Stimulated activated naive B cell treated with anti-CD40 and anti-IgM and Interleukin-4, amounts not matched to agents 10 μg/mL and 1 μg/mL and 100 μg/mL, for 72 hours (primary cell): ENCODE data around the gene SYP.
A peak's percentile ranks its signal among the peaks of the same experiment; 100 is the strongest.

Experiments
- ATAC-seq, 2 donors: fragments of 150-1000 bp; cut with Tn5 transposase; replicated peaks; 2 replicates each; pipeline ENCODE4 v1.10.0; 2021; ENCODE audit warnings: moderate library complexity in 1 of 2
- DNase-seq: peaks from one replicate; pipeline ENCODE4 v3.0.0; 2021
- H3K27ac Mint-ChIP-seq: one replicate; pipeline ENCODE4 v1.8.0; 2022; ENCODE audit warnings: mild to moderate bottlenecking, mixed read lengths
- H3K27me3 Mint-ChIP-seq, 2 donors: one replicate each; pipeline ENCODE4 v1.8.0; 2022; ENCODE audit warnings: mixed read lengths in 2 of 2
- H3K36me3 Mint-ChIP-seq, 2 donors: one replicate each; pipeline ENCODE4 v1.8.0; 2022; ENCODE audit warnings: mixed read lengths in 2 of 2, mild to moderate bottlenecking in 1 of 2
- H3K4me1 Mint-ChIP-seq, 2 donors: one replicate each; pipeline ENCODE4 v1.8.0; 2022; ENCODE audit warnings: mixed read lengths in 2 of 2, mild to moderate bottlenecking in 1 of 2
- H3K4me3 Mint-ChIP-seq, 2 donors: one replicate each; pipeline ENCODE4 v1.8.0; 2022; ENCODE audit warnings: mild to moderate bottlenecking in 2 of 2, mixed read lengths in 2 of 2, moderate library complexity in 1 of 2
- H3K9me3 Mint-ChIP-seq, 2 donors: one replicate each; pipeline ENCODE4 v1.8.0; 2022; ENCODE audit warnings: mixed read lengths in 2 of 2, mild to moderate bottlenecking in 1 of 2

SYP gene

DNA sequence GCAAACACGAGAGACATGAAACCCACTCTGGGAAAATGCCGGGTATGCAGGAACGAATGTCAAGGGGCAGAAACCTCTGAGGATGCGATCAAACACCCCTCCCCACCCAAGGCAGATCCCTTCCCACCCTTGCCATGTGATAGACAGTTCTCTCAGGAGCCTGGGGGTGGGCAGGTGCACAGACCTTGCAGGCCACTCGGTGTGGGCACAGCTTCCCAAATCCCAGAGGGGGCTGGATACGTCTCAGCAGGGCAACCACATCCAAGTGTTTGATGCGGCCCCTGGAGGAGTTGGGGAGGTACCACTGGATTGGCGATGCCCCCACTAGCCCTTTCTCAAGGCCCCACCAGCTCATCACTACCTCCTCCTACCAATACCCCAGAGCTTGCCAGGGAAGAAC lies 10.4 kb upstream of the SYP start:
- H3K27me3 Mint-ChIP-seq: peaks cover 0 to 6% of the 10 kb centered on the region in 2 donors
- H3K27ac Mint-ChIP-seq: no peak overlapping the region
- H3K4me3 Mint-ChIP-seq: no peak overlapping the region
- peaks cover 0 to 8% of the 10 kb centered on the region in 2 donors for H3K9me3 Mint-ChIP-seq
- H3K36me3 Mint-ChIP-seq: peaks cover 0 to 2% of the 10 kb centered on the region in 2 donors
- ATAC-seq (no peak), DNase-seq (no peak)
- H3K4me1 Mint-ChIP-seq: peaks cover 0 to 1% of the 10 kb centered on the region in 2 donors

DNA sequence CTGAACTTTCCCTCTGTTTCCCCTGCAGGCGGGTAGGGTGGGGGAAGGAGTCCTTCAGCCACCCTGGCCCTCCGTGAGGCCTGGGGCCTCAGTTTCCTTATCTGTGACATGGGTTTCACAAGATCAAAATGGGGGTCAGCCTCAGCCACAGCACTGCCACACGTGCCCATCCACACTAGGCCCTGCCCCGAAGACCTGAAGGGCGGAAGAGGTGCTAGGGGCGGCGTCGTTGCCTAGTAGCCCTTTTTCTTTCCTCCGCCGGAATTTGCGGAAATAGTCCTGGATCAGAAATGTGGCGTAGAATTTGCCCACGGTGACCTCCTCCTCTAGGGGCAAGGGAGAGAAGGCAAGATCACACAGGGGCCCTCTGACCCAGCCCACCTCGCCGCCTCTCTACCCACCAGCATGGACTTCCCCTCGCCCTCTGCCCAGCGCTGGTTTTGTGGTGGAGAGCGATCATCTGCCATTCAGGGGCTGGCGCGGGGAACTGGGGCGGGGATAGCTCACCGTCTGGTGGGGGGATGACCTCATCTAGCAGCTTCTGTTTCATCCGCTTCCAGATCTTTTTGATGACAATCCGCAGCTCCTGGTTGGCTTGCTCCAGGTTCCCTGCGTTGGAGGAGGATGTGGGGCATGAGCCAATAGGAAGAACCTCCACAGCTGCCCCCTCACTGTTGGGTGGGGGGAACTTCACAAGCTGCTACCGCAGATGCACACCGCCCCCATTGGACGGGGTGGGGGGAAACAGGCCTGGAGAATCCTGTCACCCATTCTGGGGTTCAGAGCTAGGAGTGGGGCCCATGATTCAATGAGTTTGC lies 9.7 kb upstream of the SYP start:
- ATAC-seq (no peak), DNase-seq (no peak)
- Mint-ChIP-seq H3K4me3 (peak overlapping the region in 1 of 2 donors; percentile 47), H3K4me1 (peaks cover 0 to 1% of the 10 kb centered on the region in 2 donors), H3K27me3 (peaks cover 0 to 6% of the 10 kb centered on the region in 2 donors), H3K36me3 (no peaks in the 10 kb centered on the region), H3K9me3 (peaks cover 0 to 8% of the 10 kb centered on the region in 2 donors), H3K27ac (no peak overlapping the region)

DNA sequence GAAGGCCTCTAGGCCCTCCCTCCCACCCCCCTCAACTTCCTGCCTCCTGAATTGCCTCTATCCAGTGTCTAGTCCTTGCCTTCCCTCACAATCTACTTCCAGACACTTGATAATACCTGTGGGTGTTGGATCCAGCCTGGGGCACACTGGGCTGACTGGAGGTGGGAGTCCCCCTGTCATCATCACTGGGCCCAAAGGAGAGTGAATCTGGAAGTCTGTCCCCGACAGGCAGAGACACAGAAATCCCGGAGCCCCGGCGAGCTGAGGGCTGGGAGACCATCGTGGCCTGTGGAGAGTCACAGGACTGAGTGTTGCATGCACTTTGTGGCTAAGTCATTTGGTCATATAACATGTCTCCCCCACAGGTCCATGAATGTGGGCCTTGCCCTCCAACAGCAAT lies 8.4 kb upstream of the SYP start:
- peaks cover 0 to 6% of the 10 kb centered on the region in 2 donors for H3K9me3 Mint-ChIP-seq
- peaks cover 0 to 1% of the 10 kb centered on the region in 2 donors for H3K4me1 Mint-ChIP-seq
- no peak overlapping the region for H3K27ac Mint-ChIP-seq

GRCh38 chrX:49206543-49206942 lies 6.5 kb upstream of the SYP start:
- Mint-ChIP-seq H3K27me3 (peaks cover 0 to 6% of the 10 kb centered on the region in 2 donors), H3K36me3 (no peaks in the 10 kb centered on the region), H3K4me1 (peaks cover 0 to 1% of the 10 kb centered on the region in 2 donors), H3K9me3 (no peaks in the 10 kb centered on the region), H3K27ac (no peak overlapping the region), H3K4me3 (no peak overlapping the region)
- DNase-seq (no peak), ATAC-seq (no peak)

More for the DNA sequence above, 8.4 kb upstream of the SYP start:
- Mint-ChIP-seq H3K36me3 (no peaks in the 10 kb centered on the region), H3K4me3 (no peak overlapping the region), H3K27me3 (peaks cover 0 to 6% of the 10 kb centered on the region in 2 donors)
- DNase-seq (no peak), ATAC-seq (no peak)

GRCh38 chrX:49205443-49205842 lies 5.5 kb upstream of the SYP start:
- no peak overlapping the region for H3K27ac Mint-ChIP-seq
- no peaks in the 10 kb centered on the region for H3K36me3 Mint-ChIP-seq
- no peaks in the 10 kb centered on the region for H3K9me3 Mint-ChIP-seq
- no peaks in the 10 kb centered on the region for H3K27me3 Mint-ChIP-seq
- H3K4me3 Mint-ChIP-seq: no peak overlapping the region
- no peak for ATAC-seq
- H3K4me1 Mint-ChIP-seq: peaks cover 0 to 4% of the 10 kb centered on the region in 2 donors
- DNase-seq: no peak

GRCh38 chrX:49204709-49205108 lies 4.7 kb upstream of the SYP start:
- H3K36me3 Mint-ChIP-seq: no peaks in the 10 kb centered on the region
- no peaks in the 10 kb centered on the region for H3K9me3 Mint-ChIP-seq
- peaks cover 0 to 5% of the 10 kb centered on the region in 2 donors for H3K4me1 Mint-ChIP-seq
- H3K27ac Mint-ChIP-seq: no peak overlapping the region
- no peak overlapping the region for H3K4me3 Mint-ChIP-seq
- H3K27me3 Mint-ChIP-seq: no peaks in the 10 kb centered on the region
- DNase-seq: no peak
- ATAC-seq: no peak

DNA sequence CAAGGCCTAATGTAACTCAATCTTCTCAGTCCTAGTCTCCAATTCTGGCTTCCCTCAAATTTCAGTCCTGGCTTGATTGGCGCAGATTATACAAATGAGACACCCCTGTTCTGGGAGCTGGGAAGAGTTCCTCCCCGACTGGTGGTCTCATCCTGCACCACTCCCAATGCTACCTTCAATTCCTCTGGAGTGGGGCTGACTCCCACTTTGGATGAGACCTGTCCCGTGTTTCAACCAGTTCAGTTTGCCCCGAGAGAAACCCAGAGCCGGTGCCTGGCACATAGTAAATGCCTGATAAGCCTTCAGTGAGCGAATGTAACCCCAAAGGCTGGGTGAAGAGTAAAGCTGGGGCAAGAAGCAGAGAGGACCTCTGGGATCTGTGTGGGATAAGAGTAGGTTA lies 4.0 kb upstream of the SYP start:
- Mint-ChIP-seq H3K4me3 (no peak overlapping the region), H3K27me3 (no peaks in the 10 kb centered on the region), H3K4me1 (peaks cover 3 to 6% of the 10 kb centered on the region in 2 donors), H3K9me3 (no peaks in the 10 kb centered on the region), H3K27ac (no peak overlapping the region), H3K36me3 (peaks cover 0 to under 1% of the 10 kb centered on the region in 2 donors)
- ATAC-seq: no peak
- DNase-seq: no peak

DNA sequence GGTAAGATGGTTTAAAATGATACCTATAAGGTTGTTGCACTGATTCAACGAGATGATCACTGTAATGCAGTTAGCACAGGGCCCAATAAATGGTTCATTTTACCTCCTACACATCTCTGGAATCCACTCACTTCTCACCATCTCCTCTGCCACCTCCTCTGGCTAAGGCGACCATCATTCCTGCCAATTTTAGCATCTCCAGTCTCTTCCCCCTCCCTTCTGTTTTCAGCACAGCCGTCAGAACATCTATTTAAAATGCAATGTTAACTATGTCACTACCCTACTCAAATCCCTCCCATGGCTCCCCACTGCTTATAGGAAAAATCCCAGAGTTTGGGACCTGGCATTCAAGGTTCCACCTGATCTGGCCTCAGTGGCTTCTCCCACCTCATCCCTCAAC lies 3.5 kb upstream of the SYP start:
- peaks cover 0 to 1% of the 10 kb centered on the region in 2 donors for H3K36me3 Mint-ChIP-seq
- DNase-seq (no peak), ATAC-seq (no peak)
- H3K9me3 Mint-ChIP-seq: no peaks in the 10 kb centered on the region
- H3K27me3 Mint-ChIP-seq: no peaks in the 10 kb centered on the region
- H3K4me1 Mint-ChIP-seq: peaks cover 6 to 9% of the 10 kb centered on the region in 2 donors
- H3K27ac Mint-ChIP-seq: no peak overlapping the region
- H3K4me3 Mint-ChIP-seq: no peak overlapping the region

GRCh38 chrX:49202022-49202421 lies 2.0 kb upstream of the SYP start:
- peaks cover 0 to 7% of the 10 kb centered on the region in 2 donors for H3K27me3 Mint-ChIP-seq
- H3K4me1 Mint-ChIP-seq: peaks cover 6 to 12% of the 10 kb centered on the region in 2 donors
- ATAC-seq (no peak), DNase-seq (no peak)
- H3K9me3 Mint-ChIP-seq: no peaks in the 10 kb centered on the region
- H3K36me3 Mint-ChIP-seq: peaks cover 0 to 1% of the 10 kb centered on the region in 2 donors
- no peak overlapping the region for H3K4me3 Mint-ChIP-seq
- H3K27ac Mint-ChIP-seq: no peak overlapping the region

GRCh38 chrX:49199315-49199595 lies 738 bp downstream of the SYP start:
- Mint-ChIP-seq H3K9me3 (no peaks in the 10 kb centered on the region), H3K4me3 (peak overlapping the region; percentile 65 to 76), H3K36me3 (peaks cover 0 to 3% of the 10 kb centered on the region in 2 donors), H3K4me1 (peaks cover 12 to 14% of the 10 kb centered on the region in 2 donors), H3K27ac (peak overlapping the region; percentile 33), H3K27me3 (peaks cover 0 to 7% of the 10 kb centered on the region in 2 donors)
- DNase-seq (no peak), ATAC-seq (no peak)

- H3K4me1 Mint-ChIP-seq: peaks cover 12 to 14% of the 10 kb centered on the region in 2 donors
- peaks cover 0 to 3% of the 10 kb centered on the region in 2 donors for H3K36me3 Mint-ChIP-seq
- ATAC-seq (no peak), DNase-seq (no peak)
- H3K9me3 Mint-ChIP-seq: no peaks in the 10 kb centered on the region
- peak overlapping the region; percentile 33 for H3K27ac Mint-ChIP-seq
- peak overlapping the region; percentile 65 to 75 for H3K4me3 Mint-ChIP-seq
- H3K27me3 Mint-ChIP-seq: peaks cover 0 to 7% of the 10 kb centered on the region in 2 donors
Measured at GRCh38 chrX:49198540-49199314, 1.3 kb downstream of the SYP start.

DNA sequence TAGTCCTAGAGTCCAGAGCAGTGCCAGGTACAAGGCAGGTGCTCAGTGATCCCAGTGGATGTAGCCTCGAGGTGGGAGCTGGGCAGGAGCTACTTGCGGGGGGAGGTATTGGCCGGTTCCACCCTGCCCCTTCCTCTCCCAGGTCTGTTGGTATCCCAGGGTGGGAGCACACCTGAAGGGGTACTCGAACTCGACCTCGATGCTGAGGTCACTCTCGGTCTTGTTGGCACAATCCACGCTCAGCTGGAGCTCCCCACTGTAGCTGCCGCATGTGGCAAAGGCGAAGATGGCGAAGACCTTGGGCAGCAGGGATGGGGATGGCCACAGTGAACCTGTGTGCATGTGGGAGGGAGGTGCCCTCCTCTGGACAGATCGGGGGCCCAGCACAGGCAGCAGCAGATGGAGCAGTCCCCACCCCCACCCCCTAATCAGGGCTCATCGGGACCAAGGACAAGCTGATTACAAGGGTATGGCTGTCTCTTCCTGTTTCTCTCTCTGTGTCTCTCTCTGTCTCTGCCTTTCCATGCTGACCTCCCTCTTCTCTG lies 2.4 kb downstream of the SYP start:
- ATAC-seq (no peak), DNase-seq (no peak)
- Mint-ChIP-seq H3K36me3 (peaks cover 0 to 3% of the 10 kb centered on the region in 2 donors), H3K27me3 (peaks cover 0 to 7% of the 10 kb centered on the region in 2 donors), H3K9me3 (no peaks in the 10 kb centered on the region), H3K27ac (no peak overlapping the region), H3K4me3 (no peak overlapping the region), H3K4me1 (peaks cover 14% of the 10 kb centered on the region in 2 donors)

DNA sequence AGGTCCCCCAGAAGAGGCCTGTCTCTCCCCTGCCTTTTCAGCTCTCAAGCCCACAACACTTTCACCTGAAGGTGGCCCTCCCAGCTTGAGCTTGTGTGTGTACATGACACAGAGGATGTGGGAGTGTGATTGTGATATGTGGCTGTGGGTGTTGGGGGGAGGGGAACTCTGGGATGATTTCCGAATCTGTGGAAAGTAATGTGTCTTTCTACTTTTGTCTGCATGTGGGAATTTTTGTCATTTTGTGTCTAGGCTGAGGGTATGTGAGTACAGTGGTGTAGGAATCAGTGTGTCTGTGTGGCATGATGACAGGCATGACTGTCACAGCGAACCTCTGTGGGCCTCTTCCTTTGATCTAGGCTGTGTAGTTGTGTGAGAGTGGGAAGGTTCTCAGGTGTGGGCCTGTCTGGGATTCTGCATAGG lies 6.4 kb downstream of the SYP start:
- Mint-ChIP-seq H3K9me3 (no peaks in the 10 kb centered on the region), H3K4me1 (peaks cover 11 to 17% of the 10 kb centered on the region in 2 donors), H3K27me3 (peaks cover 0 to 7% of the 10 kb centered on the region in 2 donors), H3K27ac (no peak overlapping the region), H3K4me3 (no peak overlapping the region), H3K36me3 (peaks cover 0 to 2% of the 10 kb centered on the region in 2 donors)
- ATAC-seq: no peak
- DNase-seq: no peak

GRCh38 chrX:49192722-49193328 lies 7.2 kb downstream of the SYP start:
- DNase-seq: no peak

More at GRCh38 chrX:49192722-49193328, 7.2 kb downstream of the SYP start:
- no peak for ATAC-seq
- H3K27me3 Mint-ChIP-seq: peaks cover 0 to under 1% of the 10 kb centered on the region in 2 donors
- peaks cover 0 to 2% of the 10 kb centered on the region in 2 donors for H3K36me3 Mint-ChIP-seq
- H3K4me3 Mint-ChIP-seq: no peak overlapping the region
- H3K9me3 Mint-ChIP-seq: no peaks in the 10 kb centered on the region
- no peak overlapping the region for H3K27ac Mint-ChIP-seq
- peaks cover 9 to 17% of the 10 kb centered on the region in 2 donors for H3K4me1 Mint-ChIP-seq
